SK-N-SH (cell line): ENCODE measurements around the gene FRAS1. TPM values are rescaled to one million over a fixed set of nuclear protein-coding genes. Genes with fewer than 3 reads are reported as not detected.

Source experiments
- CTCF ChIA-PET: fragments of 300-600, 350-600 bp; formaldehyde crosslinking; extraction: SDS; loops from one replicate; lab custom pipeline; 2021; lab: Yijun Ruan, JAX
- POLR2A ChIA-PET: fragments of 350-600 bp; sonication (Branson Sonifier 250); formaldehyde crosslinking; extraction: SDS; loops from one replicate; lab custom pipeline; 2020; ENCODE audit warnings: antibody characterized with exemption, inconsistent platforms; lab: Yijun Ruan, JAX
- DNase-seq: peaks from one replicate; pipeline ENCODE4 v3.0.0; 2012
- H2AFZ ChIP-seq: fragments of 200-600 bp; sonication (generic); 2 replicates; pipeline ENCODE4 v1.8.1; 2016; ENCODE audit warnings: antibody characterized with exemption, mild to moderate bottlenecking, low read depth
- H3F3A ChIP-seq: fragments of 200-600 bp; sonication (generic); replicated peaks from 2 replicates; pipeline ENCODE3; 2016; ENCODE audit warnings: antibody characterized with exemption, mild to moderate bottlenecking; ENCODE audit not compliant: insufficient read depth
- H3K27ac ChIP-seq, 2 experiments: fragments of 200-500 bp in 1 of 2; fragments of 200-600 bp in 1 of 2; sonication (Bioruptor generic) in 1 of 2; sonication (generic), shearing (Covaris generic) in 1 of 2; 2 replicates each; pipeline versions ENCODE4 v1.5.1 to v1.6.1; 2014 to 2016; ENCODE audit warnings: low read depth in 2 of 2, inconsistent platforms in 1 of 2, low read length in 1 of 2, mild to moderate bottlenecking in 1 of 2, mixed read lengths in 1 of 2
- H3K27me3 ChIP-seq: fragments of 200-600 bp; sonication (generic), shearing (Covaris generic); 2 replicates; pipeline ENCODE4 v1.6.1; 2016; ENCODE audit warnings: mixed run types; ENCODE audit not compliant: insufficient read depth
- H3K36me3 ChIP-seq, 2 experiments: fragments of 200-500 bp in 1 of 2; fragments of 200-600 bp in 1 of 2; sonication (Bioruptor generic) in 1 of 2; sonication (generic) in 1 of 2; replicated peaks in 1 of 2; 2 replicates each; pipeline versions ENCODE3 to v1.5.1; 2014 to 2016; ENCODE audit warnings: low read length in 1 of 2, mild to moderate bottlenecking in 1 of 2; ENCODE audit not compliant: insufficient read depth in 2 of 2, control insufficient read depth in 1 of 2
- H3K4me1 ChIP-seq, 2 experiments: fragments of 200-500 bp in 1 of 2; fragments of 200-600 bp in 1 of 2; sonication (Bioruptor generic) in 1 of 2; sonication (generic), shearing (Covaris generic) in 1 of 2; 2 replicates each; pipeline versions ENCODE4 v1.5.1 to v1.6.1; 2014 to 2016; ENCODE audit warnings: low read depth in 1 of 2, low read length in 1 of 2, mixed run types in 1 of 2; ENCODE audit not compliant: insufficient read depth in 2 of 2, control insufficient read depth in 1 of 2
- H3K4me2 ChIP-seq: fragments of 200-600 bp; sonication (generic), shearing (Covaris generic); 2 replicates; pipeline ENCODE4 v1.6.1; 2017; ENCODE audit warnings: mixed run types
- H3K4me3 ChIP-seq, 2 experiments: fragments of 200-500 bp in 1 of 2; fragments of 200-600 bp in 1 of 2; sonication (Bioruptor generic) in 1 of 2; sonication (generic), shearing (Covaris generic) in 1 of 2; 2 replicates each; pipeline versions ENCODE4 v1.5.1 to v1.8.1; 2014 to 2016; ENCODE audit warnings: low read depth in 2 of 2, inconsistent platforms in 1 of 2, low read length in 1 of 2, mild to moderate bottlenecking in 1 of 2, mixed read lengths in 1 of 2, moderate library complexity in 1 of 2
- H3K79me2 ChIP-seq: fragments of 200-600 bp; sonication (generic); 2 replicates; pipeline ENCODE4 v1.8.1; 2017; ENCODE audit warnings: mild to moderate bottlenecking; ENCODE audit not compliant: insufficient read depth
- H3K9ac ChIP-seq: fragments of 200-600 bp; sonication (generic); 2 replicates; pipeline ENCODE4 v1.6.1; 2017; ENCODE audit warnings: mixed run types
- H3K9me2 ChIP-seq: fragments of 200-600 bp; sonication (generic); 2 replicates; pipeline ENCODE4 v1.6.1; 2017; ENCODE audit warnings: mixed run types
- H3K9me3 ChIP-seq: fragments of 200-600 bp; sonication (generic); 2 replicates; pipeline ENCODE4 v1.6.1; 2017; ENCODE audit warnings: mixed run types, mild to moderate bottlenecking, moderate library complexity
- H4K20me1 ChIP-seq: fragments of 200-600 bp; sonication (generic); 2 replicates; pipeline ENCODE4 v1.6.1; 2017; ENCODE audit warnings: mild to moderate bottlenecking, mixed run types; ENCODE audit not compliant: insufficient read depth
- CTCF ChIP-seq: fragments of 200-600 bp; sonication (generic); IDR thresholded peaks from 2 replicates; pipeline ENCODE4 v1.6.1; 2017; ENCODE audit warnings: antibody characterized with exemption, mild to moderate bottlenecking, moderate library complexity
- EP300 ChIP-seq, 2 experiments: IDR thresholded peaks; 2 replicates each; pipeline versions ENCODE4 v1.4.0 to v1.6.1; 2012; ENCODE audit warnings: borderline replicate concordance in 1 of 2, low read depth in 1 of 2, low read length in 1 of 2
- EZH2phosphoT487 ChIP-seq: fragments of 200-600 bp; sonication (generic); IDR thresholded peaks from 2 replicates; pipeline ENCODE4 v1.6.1; 2017; ENCODE audit warnings: low read depth, mixed run types, mild to moderate bottlenecking, antibody characterized with exemption, moderate library complexity, borderline replicate concordance
- FOSL2 ChIP-seq: IDR thresholded peaks from 2 replicates; pipeline ENCODE4 v1.4.0; 2012; ENCODE audit warnings: low read depth, mild to moderate bottlenecking, moderate library complexity, borderline replicate concordance
- FOXM1 ChIP-seq: IDR thresholded peaks from 2 replicates; pipeline ENCODE4 v1.4.0; 2012; ENCODE audit warnings: low read depth, mild to moderate bottlenecking
- IRF3 ChIP-seq: fragments of 150-350 bp; IDR thresholded peaks from 2 replicates; pipeline ENCODE4 v1.6.1; 2016; ENCODE audit warnings: mild to moderate bottlenecking, low read depth, low read length
- MAX ChIP-seq: IDR thresholded peaks from 2 replicates; pipeline ENCODE4 v1.4.0; 2012; ENCODE audit warnings: low read depth
- NFIC ChIP-seq: IDR thresholded peaks from 2 replicates; pipeline ENCODE4 v1.4.0; 2012; ENCODE audit warnings: borderline replicate concordance
- RCOR1 ChIP-seq: fragments of 150-350 bp; IDR thresholded peaks from 2 replicates; pipeline ENCODE4 v1.6.1; 2017; ENCODE audit warnings: antibody characterized with exemption, low read length
- RXRA ChIP-seq: IDR thresholded peaks from 2 replicates; pipeline ENCODE4 v1.4.0; 2012; ENCODE audit warnings: low read depth, mild to moderate bottlenecking, borderline replicate concordance
- SIN3A ChIP-seq: IDR thresholded peaks from 2 replicates; pipeline ENCODE4 v1.6.1; 2012; ENCODE audit warnings: low read depth, mild to moderate bottlenecking, low read length, moderate library complexity, borderline replicate concordance
- SMC3 ChIP-seq: IDR thresholded peaks from 2 replicates; pipeline ENCODE4 v1.6.1; 2012; ENCODE audit warnings: low read depth, low read length, improper control_type of control experiment
- TAF1 ChIP-seq: IDR thresholded peaks from 2 replicates; pipeline ENCODE4 v1.6.1; 2012; ENCODE audit warnings: low read depth, mild to moderate bottlenecking, low read length, moderate library complexity, borderline replicate concordance
- TEAD4 ChIP-seq: IDR thresholded peaks from 2 replicates; pipeline ENCODE4 v1.4.0; 2012; ENCODE audit warnings: mild to moderate bottlenecking, borderline replicate concordance; ENCODE audit not compliant: insufficient read depth
- YY1 ChIP-seq: IDR thresholded peaks from 2 replicates; pipeline ENCODE4 v1.4.0; 2012; ENCODE audit warnings: low read depth, mild to moderate bottlenecking
- ZBTB33 ChIP-seq: IDR thresholded peaks from 2 replicates; pipeline ENCODE4 v1.4.0; 2012; ENCODE audit warnings: low read depth, borderline replicate concordance
- WGBS: methylation state at CpG from one replicate; pipeline ENCODE4 v1.1.6; 2017; ENCODE audit warnings: low lambda C conversion rate; 5-methylcytosine and 5-hydroxymethylcytosine counted together
- polyA plus RNA-seq, 3 experiments: library from polyadenylated mRNA; depleted of rRNA; stranded (reverse); fragments of >200 nt; gene quantifications; 2 replicates each; pipeline ENCODE4 v1.2.3, GENCODE V29; 2012

The FRAS1 gene
- polyA plus RNA-seq, 1 of the 3 experiments (the other 2 are of a cell fraction) = 8.3 TPM

DNA sequence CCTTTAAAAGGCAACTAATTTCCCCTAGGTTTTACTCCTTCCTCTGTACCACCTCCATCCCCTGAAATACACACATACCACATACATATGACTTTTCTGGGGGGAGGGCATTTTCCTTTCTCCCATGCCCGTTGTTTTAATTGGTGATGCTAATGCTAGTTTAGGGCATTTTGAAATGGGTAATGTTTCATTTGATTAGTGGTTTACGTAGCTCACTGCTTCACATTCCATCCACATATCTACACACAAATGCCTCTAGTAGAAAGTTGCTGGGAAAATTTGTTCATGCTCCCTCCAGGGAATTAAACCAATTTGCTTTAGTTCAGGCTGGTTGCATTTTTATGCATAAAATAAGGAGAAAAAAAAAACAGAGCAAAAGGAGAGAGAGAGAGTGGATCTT lies 231.2 kb downstream of the FRAS1 start:
- Histone ChIP-seq H3K27ac (peak overlapping the region; percentile 43 to 55; a peak in 2 of 4 replicates), H4K20me1 (no peaks in the 10 kb centered on the region), H3K4me2 (no peak overlapping the region), H3K4me1 (peaks cover 2 to 4% of the 10 kb centered on the region in 2 experiments; a peak in 3 of 4 replicates), H3K9me2 (no peaks in the 10 kb centered on the region), H3K79me2 (no peaks in the 10 kb centered on the region), H3K9ac (no peak overlapping the region), H3F3A (peaks cover 12% of the 10 kb centered on the region), H3K9me3 (no peaks in the 10 kb centered on the region)
- no peak for DNase-seq
- CTCF ChIA-PET = no interaction called here
- 24% methylated on average over 2 of the region's 2 CpGs for WGBS
- POLR2A ChIA-PET = no interaction called here
- TF ChIP-seq EP300 (IDR thresholded peaks at IDR 0.05; ENCODE audit: borderline replicate concordance in 1 of 2, low read depth in 1 of 2, low read length in 1 of 2) (no peak; a peak in 1 of 4 replicates), YY1 (no peak), FOXM1 (no peak), NFIC (no peak), SIN3A (no peak), IRF3 (no peak), CTCF (no peak), RXRA (no peak), EZH2phosphoT487 (no peak), TAF1 (no peak), MAX (no peak), FOSL2 (no peak), RCOR1 (no peak), ZBTB33 (no peak), SMC3 (no peak), TEAD4 (no peak)
- TF ChIP-seq, all 33 proteins: peak for 0
- Histone ChIP-seq H3K27me3 (no peaks in the 10 kb centered on the region), H3K36me3 (peaks cover 9 to 18% of the 10 kb centered on the region in 2 experiments), H2AFZ (no peak overlapping the region), H3K4me3 (no peak overlapping the region)
